ENCODE measurements around the gene TRAF2. TPM values are rescaled to one million over a fixed set of nuclear protein-coding genes. Genes with fewer than 3 reads are reported as not detected.

Gene TRAF2
- total and polyA plus RNA-seq, 9 of the 15 experiments (the other 6 are each of a cell fraction or from before 2014, with no cell fraction given): 0.24 to 45.2 (median 18.0) TPM

- TF ChIP-seq BRF2 (IDR thresholded peaks at IDR 0.05; ENCODE audit: borderline replicate concordance, insufficient read depth, insufficient read length): no peak
- TF ChIP-seq, protein P1, sequence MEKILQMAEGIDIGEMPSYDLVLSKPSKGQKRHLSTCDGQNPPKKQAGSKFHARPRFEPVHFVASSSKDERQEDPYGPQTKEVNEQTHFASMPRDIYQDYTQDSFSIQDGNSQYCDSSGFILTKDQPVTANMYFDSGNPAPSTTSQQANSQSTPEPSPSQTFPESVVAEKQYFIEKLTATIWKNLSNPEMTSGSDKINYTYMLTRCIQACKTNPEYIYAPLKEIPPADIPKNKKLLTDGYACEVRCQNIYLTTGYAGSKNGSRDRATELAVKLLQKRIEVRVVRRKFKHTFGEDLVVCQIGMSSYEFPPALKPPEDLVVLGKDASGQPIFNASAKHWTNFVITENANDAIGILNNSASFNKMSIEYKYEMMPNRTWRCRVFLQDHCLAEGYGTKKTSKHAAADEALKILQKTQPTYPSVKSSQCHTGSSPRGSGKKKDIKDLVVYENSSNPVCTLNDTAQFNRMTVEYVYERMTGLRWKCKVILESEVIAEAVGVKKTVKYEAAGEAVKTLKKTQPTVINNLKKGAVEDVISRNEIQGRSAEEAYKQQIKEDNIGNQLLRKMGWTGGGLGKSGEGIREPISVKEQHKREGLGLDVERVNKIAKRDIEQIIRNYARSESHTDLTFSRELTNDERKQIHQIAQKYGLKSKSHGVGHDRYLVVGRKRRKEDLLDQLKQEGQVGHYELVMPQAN (IDR thresholded peaks at IDR 0.05; ENCODE audit: borderline replicate concordance): peak; percentile 82
- TF ChIP-seq ZNF224 (CRISPR knock-in tag; IDR thresholded peaks at IDR 0.05): peak; percentile 59; the same call in 1 of the 2 replicates
- TF ChIP-seq XRCC4 (IDR thresholded peaks at IDR 0.05; ENCODE audit: extremely low read depth, insufficient read depth, insufficient read length): no peak
- TF ChIP-seq ID3 (CRISPR knock-in tag; IDR thresholded peaks at IDR 0.05): no peak
- TF ChIP-seq ID3 (tag; IDR thresholded peaks at IDR 0.05): 0 out of 2 replicates have a peak, but pooled peaks have one; percentile 64
- peak; percentile 44; the same call in 1 of the 2 replicates for TF ChIP-seq PHF8 (IDR thresholded peaks at IDR 0.05; ENCODE audit: borderline replicate concordance, low read length)
- peak in 1 of 2 experiments; percentile 56; a peak in 1 of 4 replicates for TF ChIP-seq MAZ (CRISPR knock-in tag; conservative IDR thresholded peaks at IDR 0.05 in 1 of 2, IDR thresholded peaks at IDR 0.05 in 1 of 2)
- peak; percentile 13 to 15; a peak in 2 of 4 replicates for TF ChIP-seq SIN3A (IDR thresholded peaks at IDR 0.05; ENCODE audit: borderline replicate concordance in 2 of 2, control insufficient read depth in 1 of 2, low read depth in 2 of 2, low read length in 2 of 2)
- TF ChIP-seq KDM5B (IDR thresholded peaks at IDR 0.05; ENCODE audit: insufficient replicate concordance, low read depth, low read length): peak; percentile 83
- TF ChIP-seq, protein P2, sequence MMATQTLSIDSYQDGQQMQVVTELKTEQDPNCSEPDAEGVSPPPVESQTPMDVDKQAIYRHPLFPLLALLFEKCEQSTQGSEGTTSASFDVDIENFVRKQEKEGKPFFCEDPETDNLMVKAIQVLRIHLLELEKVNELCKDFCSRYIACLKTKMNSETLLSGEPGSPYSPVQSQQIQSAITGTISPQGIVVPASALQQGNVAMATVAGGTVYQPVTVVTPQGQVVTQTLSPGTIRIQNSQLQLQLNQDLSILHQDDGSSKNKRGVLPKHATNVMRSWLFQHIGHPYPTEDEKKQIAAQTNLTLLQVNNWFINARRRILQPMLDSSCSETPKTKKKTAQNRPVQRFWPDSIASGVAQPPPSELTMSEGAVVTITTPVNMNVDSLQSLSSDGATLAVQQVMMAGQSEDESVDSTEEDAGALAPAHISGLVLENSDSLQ (IDR thresholded peaks at IDR 0.05): peak; percentile 67
- peak; percentile 62; the same call in 1 of the 2 replicates for TF ChIP-seq ZBTB7A (IDR thresholded peaks at IDR 0.05; ENCODE audit: borderline replicate concordance, control insufficient read depth, low read depth, low read length)
- TF ChIP-seq NBN (IDR thresholded peaks at IDR 0.05; ENCODE audit: low read depth): peak; percentile 37; the same call in 1 of the 2 replicates
- peak; percentile 67; the same call in 1 of the 2 replicates for TF ChIP-seq RB1 (IDR thresholded peaks at IDR 0.05; ENCODE audit: low read depth)
- TF ChIP-seq POLR2H (tag; IDR thresholded peaks at IDR 0.05; ENCODE audit: low read depth): peak; percentile 11; the same call in 1 of the 2 replicates
- no peak for TF ChIP-seq FOXM1 (IDR thresholded peaks at IDR 0.05; ENCODE audit: low read depth)
- TF ChIP-seq FOXM1 (CRISPR knock-in tag; IDR thresholded peaks at IDR 0.05; ENCODE audit: low read depth): 0 out of 2 replicates have a peak, but pooled peaks have one; percentile 7
- peak; percentile 12 for TF ChIP-seq ZNF263 (CRISPR knock-in tag; IDR thresholded peaks at IDR 0.05; ENCODE audit: borderline replicate concordance)
- peak; percentile 34; the same call in 1 of the 2 replicates for TF ChIP-seq PML (IDR thresholded peaks at IDR 0.05; ENCODE audit: low read length)
- 0 out of 4 replicates have a peak, but pooled peaks of 1 of the 2 experiments have one; percentile 69 for TF ChIP-seq HDAC1 (IDR thresholded peaks at IDR 0.05)
- peak; percentile 9; the same call in 1 of the 2 replicates for TF ChIP-seq JUN (IDR thresholded peaks at IDR 0.05; ENCODE audit: borderline replicate concordance, low read depth, low read length)
- 0 out of 2 replicates have a peak, but pooled peaks have one; percentile 12 for TF ChIP-seq JUN (CRISPR knock-in tag; IDR thresholded peaks at IDR 0.05; ENCODE audit: borderline replicate concordance)
These were observed 38.4 kb upstream of the TRAF2 start (continued) for GRCh38 chr9:136847826-136848392.
